Upper lobe of left lung (tissue), 6 donors: Measurements from ENCODE around the gene DPP6. TPM values are rescaled to one million over a fixed set of nuclear protein-coding genes. Genes with fewer than 3 reads are reported as not detected.
"Not testable (repeated sequence)": the region's sequence is repeated elsewhere in the genome, so short reads cannot be mapped to it uniquely, and the experiment has no call there.

Experiments used
- ATAC-seq, 2 donors: fragments of 200-7000 bp; cut with Tn5 transposase; one replicate each; pipeline ENCODE4 v1.9.1; 2022; ENCODE audit warnings: mild to moderate bottlenecking in 2 of 2, moderate library complexity in 2 of 2; ENCODE audit not compliant: low FRiP score in 2 of 2
- DNase-seq, 2 donors: peaks; one replicate each; pipeline ENCODE4 v3.0.0-alpha.2; 2019 to 2020
- H3K27ac ChIP-seq, 4 donors: fragments of 200-600 bp; sonication (generic); one replicate each; pipeline ENCODE4 v1.5.1; 2016 to 2019
- H3K27me3 ChIP-seq, 4 donors: fragments of 200-600 bp; sonication (generic); one replicate each; pipeline ENCODE4 v1.5.1; 2017 to 2019
- H3K36me3 ChIP-seq, 4 donors: fragments of 200-600 bp; sonication (generic); one replicate each; pipeline ENCODE4 v1.5.1; 2016 to 2019
- H3K4me1 ChIP-seq, 4 donors: fragments of 200-600 bp; sonication (generic); one replicate each; pipeline ENCODE4 v1.5.1; 2018 to 2019
- H3K4me3 ChIP-seq, 4 donors: fragments of 200-600 bp; sonication (generic); one replicate each; pipeline ENCODE4 v1.5.1; 2017 to 2019; ENCODE audit warnings: mild to moderate bottlenecking in 2 of 4, moderate library complexity in 1 of 4
- H3K9me3 ChIP-seq, 4 donors: fragments of 200-600 bp; sonication (generic); one replicate each; pipeline ENCODE4 v1.5.1; 2018 to 2019
- WGBS, 2 donors: methylation state at CpG; one replicate each; pipeline ENCODE4 v1.1.5; 2017 to 2018; 5-methylcytosine and 5-hydroxymethylcytosine counted together
- total RNA-seq, 6 donors: library from RNA; depleted of rRNA in 4 of 6; stranded (reverse); fragments of >200 nt in 4 of 6; gene quantifications; one replicate each; pipeline versions ENCODE4 v1.1.0 to v1.2.1, GENCODE V29; 2016 to 2021
- donor health status: DM: no; HTN: no; CAD: no; lungs with moderate emphysema.
- donor health status: DM: no; HTN: yes; CAD: no; lungs with severe emphysema.

The DPP6 gene
- total RNA-seq, 6 donors from 2014 or later: 0.49 to 3.1 (median 0.86) TPM; not detected in 2

GRCh38 chr7:154135646-154136045, 83.4 kb downstream of the DPP6 start:
- H3K36me3 ChIP-seq, H3K4me3 ChIP-seq, H3K4me1 ChIP-seq, DNase-seq, H3K9me3 ChIP-seq, ATAC-seq, H3K27me3 ChIP-seq, H3K27ac ChIP-seq: not testable (repeated sequence)

- not testable (repeated sequence) for DNase-seq, H3K4me3 ChIP-seq, ATAC-seq, H3K27ac ChIP-seq, H3K4me1 ChIP-seq, H3K36me3 ChIP-seq, H3K27me3 ChIP-seq, H3K9me3 ChIP-seq
- WGBS, 2 donors: 77 to 78% methylated on average over 3 to 4 of the region's 9 CpGs
Measured at GRCh38 chr7:154145922-154146706, 93.9 kb downstream of the DPP6 start.

- H3K9me3 ChIP-seq, H3K27me3 ChIP-seq, H3K27ac ChIP-seq, ATAC-seq, H3K4me3 ChIP-seq, H3K36me3 ChIP-seq, H3K4me1 ChIP-seq, DNase-seq: not testable (repeated sequence)
- 47 to 60% methylated on average over 2 to 6 of the region's 8 CpGs for WGBS, 2 donors
Measured at GRCh38 chr7:154146707-154147038, 94.5 kb downstream of the DPP6 start.

- not testable (repeated sequence) for H3K36me3 ChIP-seq, H3K27ac ChIP-seq, DNase-seq, H3K9me3 ChIP-seq, H3K4me1 ChIP-seq, H3K27me3 ChIP-seq, H3K4me3 ChIP-seq
- 89 to 94% methylated on average over 3 to 10 of the region's 10 CpGs for WGBS, 2 donors
- ATAC-seq: peak in 1 of 2 donors; percentile 21
Measured at GRCh38 chr7:154148791-154149516, 96.8 kb downstream of the DPP6 start.

- not testable (repeated sequence) for H3K27me3 ChIP-seq, H3K27ac ChIP-seq, ATAC-seq, DNase-seq, H3K4me3 ChIP-seq, H3K4me1 ChIP-seq, H3K36me3 ChIP-seq, H3K9me3 ChIP-seq
- 84 to 93% methylated on average over 8 to 9 of the region's 9 CpGs for WGBS, 2 donors
Measured at GRCh38 chr7:154150656-154151055, 98.5 kb downstream of the DPP6 start.

- H3K9me3 ChIP-seq, DNase-seq, H3K27ac ChIP-seq, H3K4me1 ChIP-seq, H3K27me3 ChIP-seq, H3K36me3 ChIP-seq, ATAC-seq, H3K4me3 ChIP-seq: not testable (repeated sequence)
- 82 to 98% methylated on average over 8 to 11 of the region's 11 CpGs for WGBS, 2 donors
Measured at GRCh38 chr7:154151306-154151705, 99.1 kb downstream of the DPP6 start.

- 86 to 89% methylated on average over 3 of the region's 3 CpGs for WGBS, 2 donors
Measured at GRCh38 chr7:154155928-154156327, 103.7 kb downstream of the DPP6 start.

GRCh38 chr7:154162921-154163320, 110.7 kb downstream of the DPP6 start:
- not testable (repeated sequence) for H3K27ac ChIP-seq, H3K4me1 ChIP-seq, ATAC-seq, H3K9me3 ChIP-seq, DNase-seq, H3K27me3 ChIP-seq, H3K4me3 ChIP-seq, H3K36me3 ChIP-seq
- WGBS, 2 donors: 74 to 86% methylated on average over 4 to 6 of the region's 6 CpGs

More at GRCh38 chr7:154155928-154156327, 103.7 kb downstream of the DPP6 start:
- H3K27ac ChIP-seq, DNase-seq, H3K36me3 ChIP-seq, H3K27me3 ChIP-seq, H3K4me3 ChIP-seq, H3K4me1 ChIP-seq, H3K9me3 ChIP-seq: not testable (repeated sequence)
- peak; percentile 42 to 68 for ATAC-seq

- H3K27me3 ChIP-seq, H3K4me3 ChIP-seq, H3K27ac ChIP-seq, H3K36me3 ChIP-seq, H3K9me3 ChIP-seq, H3K4me1 ChIP-seq, DNase-seq: not testable (repeated sequence)
- ATAC-seq: peak; percentile 50 to 70
- WGBS, 2 donors: 86% methylated on average over 1 of the region's 3 CpGs; no CpG with 5 or more reads in 1 of the 2 donors
Measured at GRCh38 chr7:154163642-154164041, 111.4 kb downstream of the DPP6 start.
